OCI-LY1 (cell line): ENCODE data around the gene ETV6.

ENCODE experiments used
- CTCF ChIP-seq: fragments of 200-600 bp; sonication (generic), shearing (Covaris generic); IDR thresholded peaks from 2 replicates; pipeline ENCODE4 v1.5.1; 2017; ENCODE audit warnings: mild to moderate bottlenecking, antibody characterized with exemption, low read length, moderate library complexity, mixed read lengths
- EZH2 ChIP-seq: fragments of 200-600 bp; sonication (generic), shearing (Covaris generic); IDR thresholded peaks from 2 replicates; pipeline ENCODE4 v1.8.0; 2017; ENCODE audit warnings: borderline replicate concordance, mixed run types, mild to moderate bottlenecking, antibody characterized with exemption, low read length, moderate library complexity, mixed read lengths

- TF ChIP-seq CTCF, result no peak
- TF ChIP-seq EZH2, result no peak
Measured at GRCh38 chr12:11684393-11684792, 34.9 kb downstream of the ETV6 start.
